Measurements from ENCODE around the gene CPVL.

DNA sequence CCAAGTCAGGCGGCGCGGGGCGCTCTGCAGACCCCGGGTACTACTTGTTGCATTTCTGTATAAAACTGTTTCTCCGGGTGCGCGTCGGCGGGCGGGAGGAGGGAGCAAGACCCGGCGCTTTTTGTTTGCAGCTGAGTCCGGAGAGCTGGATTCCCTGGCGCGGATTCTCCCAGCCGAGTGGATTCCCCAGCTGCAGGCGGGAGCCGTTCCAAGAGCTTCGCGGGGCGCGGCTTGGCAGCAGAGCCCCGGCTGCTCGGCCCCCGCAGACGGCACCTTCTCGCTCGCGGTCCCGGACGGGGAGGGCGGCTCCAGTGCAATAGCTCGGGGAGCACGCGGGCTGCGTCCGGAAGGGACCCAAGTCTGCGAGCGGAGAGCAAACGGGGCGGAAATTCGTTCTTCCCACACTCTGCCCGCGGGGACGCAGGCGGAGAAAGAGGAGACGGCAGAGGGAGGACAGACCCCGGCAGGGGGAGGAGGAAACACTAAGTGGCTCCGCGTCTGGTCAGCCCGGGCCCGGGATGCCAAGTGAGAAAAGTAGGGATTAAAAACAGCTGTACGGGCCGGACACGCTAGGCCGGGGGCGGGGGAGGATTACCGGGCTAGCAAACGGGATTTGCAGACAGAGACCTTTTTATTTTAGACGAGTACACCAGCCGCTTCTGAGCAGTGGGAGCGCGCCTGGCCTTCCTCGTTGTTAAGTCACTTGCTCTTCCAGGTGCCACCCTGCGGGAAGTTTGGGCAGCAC is 187.9 kb downstream of the CPVL start, which contains the start of gene TRIL:
- TF ChIP-seq CTCF (IDR thresholded peaks at IDR 0.05) (no peak), POLR2A (IDR thresholded peaks at IDR 0.05) (no peak)
